Middle frontal gyrus (tissue), 1 donor: Measurements from ENCODE around the gene FAM210A.

ENCODE experiments used
- DNase-seq: peaks from one replicate; pipeline ENCODE4 v3.0.0-alpha.2; 2015; ENCODE audit warnings: low spot score; ENCODE audit errors: extremely low spot score

The FAM210A gene

GRCh38 chr18:13622751-13623150 lies 103.6 kb downstream of the FAM210A start:
- no peak for DNase-seq

GRCh38 chr18:13621886-13622619 lies 104.3 kb downstream of the FAM210A start:
- DNase-seq = no peak

- no peak for DNase-seq
Observed at GRCh38 chr18:13621446-13621849, 104.9 kb downstream of the FAM210A start.

- DNase-seq = no peak
Observed at GRCh38 chr18:13620818-13621445, 105.4 kb downstream of the FAM210A start.

GRCh38 chr18:13620206-13620672 lies 106.1 kb downstream of the FAM210A start:
- DNase-seq = no peak

GRCh38 chr18:13619505-13620205 lies 106.7 kb downstream of the FAM210A start:
- no peak for DNase-seq

- DNase-seq = no peak
Observed at GRCh38 chr18:13618760-13619438, 107.5 kb downstream of the FAM210A start.

- DNase-seq = no peak
Observed at GRCh38 chr18:13617826-13618515, 108.4 kb downstream of the FAM210A start.

- no peak for DNase-seq
Observed at GRCh38 chr18:13616525-13617035, 109.8 kb downstream of the FAM210A start.

GRCh38 chr18:13616041-13616440 lies 110.3 kb downstream of the FAM210A start:
- DNase-seq = no peak

GRCh38 chr18:13615432-13615861 lies 110.9 kb downstream of the FAM210A start:
- no peak for DNase-seq

GRCh38 chr18:13614641-13615288 lies 111.6 kb downstream of the FAM210A start:
- no peak for DNase-seq

GRCh38 chr18:13613591-13614501 lies 112.5 kb downstream of the FAM210A start:
- DNase-seq = no peak
